CD4-positive, alpha-beta memory T cell (primary cell): ENCODE results near the gene AP4S1. TPM values are rescaled to one million over a fixed set of nuclear protein-coding genes. Genes with fewer than 3 reads are reported as not detected.

ENCODE experiments used
- CTCF ChIA-PET: fragments of 350-600 bp; sonication (Branson Sonifier 250); formaldehyde crosslinking; loops from one replicate; lab custom pipeline; 2021; ENCODE audit warnings: inconsistent platforms; ENCODE audit not compliant: partially characterized antibody; lab: Charles Lee
- POLR2A ChIA-PET: fragments of 350-600 bp; sonication (Branson Sonifier 250); formaldehyde crosslinking; loops from one replicate; lab custom pipeline; 2021; ENCODE audit not compliant: partially characterized antibody; lab: Charles Lee
- DNase-seq, 5 donors: peaks; one replicate each; pipeline versions ENCODE4 v3.0.0 to v3.0.0-alpha.2; 2020 to 2022; ENCODE audit warnings: mixed read lengths in 1 of 5
- H3K27ac ChIP-seq: one replicate; pipeline ENCODE4 v1.7.0; 2013; ENCODE audit warnings: low read depth, low read length
- H3K27me3 ChIP-seq: 2 replicates; pipeline ENCODE4 v1.7.0; 2013; ENCODE audit warnings: mild to moderate bottlenecking, low read length, moderate library complexity; ENCODE audit not compliant: insufficient read depth
- H3K36me3 ChIP-seq: 2 replicates; pipeline ENCODE4 v1.7.0; 2013; ENCODE audit warnings: mild to moderate bottlenecking, low read length, moderate library complexity; ENCODE audit not compliant: insufficient read depth
- H3K4me1 ChIP-seq: 2 replicates; pipeline ENCODE4 v1.7.0; 2013; ENCODE audit warnings: mild to moderate bottlenecking, low read length, moderate library complexity; ENCODE audit not compliant: insufficient read depth
- H3K4me3 ChIP-seq, 2 donors: one replicate each; pipeline ENCODE4 v1.7.0; 2013; ENCODE audit warnings: low read length in 2 of 2, mild to moderate bottlenecking in 1 of 2
- H3K9me3 ChIP-seq, 2 donors: one replicate each; pipeline ENCODE4 v1.7.0; 2013; ENCODE audit warnings: low read length in 2 of 2, control low read depth in 1 of 2; ENCODE audit not compliant: control insufficient read depth in 1 of 2
- H3K27ac Mint-ChIP-seq, 7 donors: one replicate each; pipeline ENCODE4 v1.8.0; 2020 to 2021; ENCODE audit warnings: mixed read lengths in 7 of 7, mild to moderate bottlenecking in 6 of 7, inconsistent platforms in 3 of 7, moderate library complexity in 3 of 7
- H3K27me3 Mint-ChIP-seq, 2 donors: one replicate each; pipeline ENCODE4 v1.8.0; 2020 to 2021; ENCODE audit warnings: mixed read lengths in 2 of 2
- H3K36me3 Mint-ChIP-seq, 2 donors: one replicate each; pipeline ENCODE4 v1.8.0; 2020 to 2021; ENCODE audit warnings: mixed read lengths in 2 of 2, inconsistent platforms in 1 of 2, mild to moderate bottlenecking in 1 of 2
- H3K4me1 Mint-ChIP-seq, 4 donors: one replicate each; pipeline ENCODE4 v1.8.0; 2020 to 2021; ENCODE audit warnings: mixed read lengths in 4 of 4, mild to moderate bottlenecking in 1 of 4
- H3K4me3 Mint-ChIP-seq, 8 donors: one replicate each; pipeline ENCODE4 v1.8.0; 2020 to 2021; ENCODE audit warnings: mixed read lengths in 8 of 8, mild to moderate bottlenecking in 7 of 8, moderate library complexity in 6 of 8, inconsistent platforms in 3 of 8
- H3K9me3 Mint-ChIP-seq, 8 donors: one replicate each; pipeline ENCODE4 v1.8.0; 2020 to 2021; ENCODE audit warnings: mixed read lengths in 8 of 8, mild to moderate bottlenecking in 5 of 8, inconsistent platforms in 3 of 8, moderate library complexity in 1 of 8
- intact Hi-C: fragments of 100-400 bp; cut with micrococcal nuclease; formaldehyde crosslinking; loops from one replicate; pipeline ENCODE4 v1.15.1; 2023
- polyA plus RNA-seq, 2 donors: library from polyadenylated mRNA; unstranded; fragments of 300-500 nt; fragmentation: Illumina TruSeq; gene quantifications; one replicate each; pipeline ENCODE4 v1.2.3, GENCODE V29; 2021
- total RNA-seq, 2 experiments: library from RNA; stranded (reverse); gene quantifications; one replicate each; pipeline ENCODE4 v1.2.3, GENCODE V29; 2021

AP4S1 gene
- total and polyA plus RNA-seq, 4 experiments from 2014 or later: 4.8 to 22.6 (median 11.4) TPM

DNA sequence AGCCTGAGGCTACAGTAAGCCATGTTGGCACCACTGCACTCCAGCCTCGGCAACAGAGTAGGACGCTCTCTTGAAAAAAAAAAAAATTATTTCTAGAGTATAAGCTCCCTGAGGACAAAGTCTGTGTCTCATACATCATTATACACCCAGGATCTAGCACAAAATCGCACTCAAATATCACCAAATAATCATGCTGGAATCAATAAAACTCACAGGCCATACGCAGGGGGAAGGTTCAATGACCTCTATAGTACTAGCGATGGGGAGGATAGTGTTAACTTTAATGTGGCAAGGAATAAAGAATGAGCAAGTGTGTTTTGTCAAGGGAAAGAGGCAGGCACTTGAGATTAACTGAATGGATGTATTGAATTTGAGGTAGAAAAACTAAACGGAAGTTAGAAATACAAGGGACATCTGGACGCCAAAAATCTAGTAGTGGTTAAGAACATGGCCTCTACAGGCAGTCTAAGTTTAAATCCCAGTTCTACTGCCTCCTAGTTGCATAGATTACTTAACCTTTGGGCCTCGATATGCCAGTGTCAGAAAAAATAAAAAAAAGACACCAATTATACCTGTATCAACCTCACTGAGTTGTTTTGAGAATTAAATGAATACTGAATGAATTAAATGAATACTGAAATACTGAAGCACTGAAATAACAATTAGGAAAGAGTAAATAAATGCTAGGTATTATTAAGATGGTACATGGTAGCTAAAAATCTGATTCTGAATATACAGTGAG is 4.4 kb upstream of the AP4S1 start:
- peak overlapping the region in 2 of 7 donors; percentile 43 to 82 for H3K27ac Mint-ChIP-seq
- H3K4me1 Mint-ChIP-seq: peaks cover 29 to 55% (median 40%) of the 10 kb centered on the region in 4 donors
- Histone ChIP-seq H3K9me3 (no peaks in the 10 kb centered on the region), H3K4me1 (peaks cover 23% of the 10 kb centered on the region), H3K4me3 (no peak overlapping the region), H3K27me3 (no peaks in the 10 kb centered on the region), H3K36me3 (no peaks in the 10 kb centered on the region), H3K27ac (no peak overlapping the region)
- peaks cover 9 to 24% of the 10 kb centered on the region in 2 donors for H3K36me3 Mint-ChIP-seq
- POLR2A ChIA-PET: interaction anchor here (0.7 kb wide), 1 partner anchor 187 kb away, joined by 3 read pairs; the partner anchor contains the start of gene HECTD1
- CTCF ChIA-PET: no interaction called here
- peak overlapping the region in 1 of 8 donors; percentile 1 for H3K4me3 Mint-ChIP-seq
- no peaks in the 10 kb centered on the region for H3K27me3 Mint-ChIP-seq
- intact Hi-C loops: loop anchor here (2.0 kb wide), 1 partner anchor 40 kb away; no protein-coding TSS in a partner anchor
- no peaks in the 10 kb centered on the region for H3K9me3 Mint-ChIP-seq
- no peak for DNase-seq

- H3K27ac Mint-ChIP-seq: peak overlapping the region in 3 of 7 donors; percentile 0 to 68 (median 43)
These were observed 3.9 kb upstream of the AP4S1 start for GRCh38 chr14:31021576-31021949.

DNA sequence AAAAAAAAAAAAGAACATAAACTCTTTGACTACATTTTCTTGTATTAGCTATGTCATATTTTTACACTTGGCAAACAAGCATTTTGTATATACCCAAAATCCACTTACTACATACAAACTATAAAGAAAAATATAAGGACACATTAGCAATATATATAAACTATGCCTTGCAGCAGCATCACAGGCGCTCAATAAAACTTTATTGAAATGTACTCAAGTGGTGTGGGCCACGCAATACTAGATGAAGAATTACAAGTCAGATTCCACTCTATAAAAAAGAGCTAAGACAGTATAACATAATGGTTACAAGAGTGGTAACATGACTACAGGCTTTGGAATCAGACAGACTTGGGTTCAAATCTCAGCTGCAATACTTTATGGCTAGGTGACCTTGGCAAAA is 3.1 kb upstream of the AP4S1 start:
- ChIA-PET POLR2A (no interaction called here), CTCF (no interaction called here)
- H3K27me3 Mint-ChIP-seq: no peaks in the 10 kb centered on the region
- H3K36me3 ChIP-seq: no peaks in the 10 kb centered on the region
- DNase-seq: no peak
- peak overlapping the region in 2 of 7 donors; percentile 32 to 36 for H3K27ac Mint-ChIP-seq
- peaks cover 28% of the 10 kb centered on the region for H3K4me1 ChIP-seq
- no peaks in the 10 kb centered on the region for H3K9me3 ChIP-seq
- intact Hi-C loops: no loop called here
- no peak overlapping the region for H3K4me3 ChIP-seq
- H3K4me1 Mint-ChIP-seq: peaks cover 35 to 62% (median 45%) of the 10 kb centered on the region in 4 donors
- no peak overlapping the region for H3K27ac ChIP-seq
- no peaks in the 10 kb centered on the region for H3K27me3 ChIP-seq
- H3K4me3 Mint-ChIP-seq: no peak overlapping the region
- H3K36me3 Mint-ChIP-seq: peaks cover 9 to 29% of the 10 kb centered on the region in 2 donors
- no peaks in the 10 kb centered on the region for H3K9me3 Mint-ChIP-seq

More at GRCh38 chr14:31021576-31021949, 3.9 kb upstream of the AP4S1 start:
- no peaks in the 10 kb centered on the region for H3K9me3 ChIP-seq
- intact Hi-C loops: loop anchor here (2.0 kb wide), 1 partner anchor 41 kb away; no protein-coding TSS in a partner anchor
- no peak for DNase-seq
- Mint-ChIP-seq H3K36me3 (peaks cover 9 to 26% of the 10 kb centered on the region in 2 donors), H3K9me3 (no peaks in the 10 kb centered on the region), H3K4me1 (peaks cover 29 to 54% (median 38%) of the 10 kb centered on the region in 4 donors), H3K4me3 (peak overlapping the region in 2 of 8 donors; percentile 1 to 3), H3K27me3 (no peaks in the 10 kb centered on the region)
- CTCF ChIA-PET: no interaction called here
- no peak overlapping the region for H3K27ac ChIP-seq
- POLR2A ChIA-PET: no interaction called here
- H3K4me1 ChIP-seq: peaks cover 23% of the 10 kb centered on the region
- no peaks in the 10 kb centered on the region for H3K27me3 ChIP-seq
- no peaks in the 10 kb centered on the region for H3K36me3 ChIP-seq
- H3K4me3 ChIP-seq: no peak overlapping the region

DNA sequence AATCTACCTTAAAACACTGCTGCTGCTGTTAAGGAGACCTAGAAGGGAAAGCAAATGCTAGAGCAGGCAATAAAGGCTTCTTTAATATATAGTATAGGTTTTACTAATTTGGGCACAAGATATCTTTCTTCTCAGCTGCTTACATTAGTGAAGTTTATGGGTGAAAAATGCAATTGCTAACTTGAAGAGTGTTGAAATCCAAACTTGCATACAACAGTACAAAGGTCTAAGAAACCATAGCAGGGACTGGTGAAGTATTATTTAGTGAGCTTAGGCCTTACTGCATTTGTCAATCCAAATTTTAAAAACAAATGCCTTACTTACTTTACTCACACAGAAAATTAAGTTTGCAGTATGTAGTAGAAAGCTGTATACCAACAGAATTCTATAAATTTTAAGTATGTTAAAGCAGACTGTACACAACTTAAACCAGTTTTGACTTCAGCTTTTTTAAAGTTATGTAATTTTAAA is 1.4 kb upstream of the AP4S1 start:
- ChIA-PET CTCF (interaction anchor here (1.0 kb wide), 1 partner anchor 59 kb away, joined by 3 read pairs; no protein-coding TSS in a partner anchor), POLR2A (interaction anchor here (1.1 to 4.0 kb wide), 4 partner anchors 100 to 402 kb away, joined by 3 to 68 read pairs (median 6); partner anchors contain the start of gene HECTD1)
- no peaks in the 10 kb centered on the region for H3K36me3 ChIP-seq
- peak overlapping the region; percentile 95 for H3K27ac ChIP-seq
- no peaks in the 10 kb centered on the region for H3K27me3 ChIP-seq
- H3K27ac Mint-ChIP-seq: peak overlapping the region in 6 of 7 donors; percentile 17 to 83 (median 70)
- peaks cover 34 to 61% (median 43%) of the 10 kb centered on the region in 4 donors for H3K4me1 Mint-ChIP-seq
- intact Hi-C loops: loop anchor here (2.0 kb wide), 1 partner anchor 537 kb away; the partner anchor contains the start of gene NUBPL
- no peak overlapping the region for H3K4me3 ChIP-seq
- H3K27me3 Mint-ChIP-seq: no peaks in the 10 kb centered on the region
- H3K36me3 Mint-ChIP-seq: peaks cover 6 to 24% of the 10 kb centered on the region in 2 donors
- DNase-seq: no peak
- H3K9me3 Mint-ChIP-seq: no peaks in the 10 kb centered on the region
- H3K4me3 Mint-ChIP-seq: peak overlapping the region; percentile 46 to 94 (median 88)
- H3K4me1 ChIP-seq: peaks cover 30% of the 10 kb centered on the region
- H3K9me3 ChIP-seq: no peaks in the 10 kb centered on the region

- Histone ChIP-seq H3K4me3 (peak overlapping the region; percentile 64 to 66), H3K27ac (peak overlapping the region; percentile 95), H3K27me3 (no peaks in the 10 kb centered on the region), H3K36me3 (no peaks in the 10 kb centered on the region), H3K9me3 (no peaks in the 10 kb centered on the region), H3K4me1 (peaks cover 30% of the 10 kb centered on the region)
- Mint-ChIP-seq H3K27me3 (no peaks in the 10 kb centered on the region), H3K4me3 (peak overlapping the region; percentile 87 to 99 (median 92)), H3K4me1 (peaks cover 37 to 59% (median 45%) of the 10 kb centered on the region in 4 donors), H3K9me3 (no peaks in the 10 kb centered on the region), H3K36me3 (peaks cover 6 to 24% of the 10 kb centered on the region in 2 donors), H3K27ac (peak overlapping the region; percentile 83 to 97 (median 95))
- ChIA-PET POLR2A (interaction anchor here (1.1 to 4.0 kb wide), 7 partner anchors 99 to 403 kb away, joined by 3 to 68 read pairs (median 12); partner anchors contain the start of genes HEATR5A, HECTD1 and SCFD1), CTCF (interaction anchor here (1.0 kb wide), 1 partner anchor 58 kb away, joined by 3 read pairs; no protein-coding TSS in a partner anchor)
- peak in 1 of 5 donors; percentile 0 for DNase-seq
- intact Hi-C loops: loop anchor here (1.0 to 5.0 kb wide), 4 partner anchors 58 to 1053 kb away; partner anchors contain the start of genes ARHGAP5, HEATR5A and NUBPL
These were observed 677 bp upstream of the AP4S1 start for GRCh38 chr14:31024577-31025366.

GRCh38 chr14:31026077-31026449 is 614 bp downstream of the AP4S1 start, which contains the start of gene STRN3:
TSS of gene STRN3 (minus strand) at chr14:31026379. CDS start at chr14:31026185, 194 bp downstream.
- Histone ChIP-seq H3K9me3 (no peaks in the 10 kb centered on the region), H3K27me3 (no peaks in the 10 kb centered on the region), H3K36me3 (no peaks in the 10 kb centered on the region), H3K27ac (peak within 1 kb of the TSS; percentile 95), H3K4me3 (peak within 1 kb of the TSS; percentile 66 to 87), H3K4me1 (peaks cover 31% of the 10 kb centered on the region)
- no peaks in the 10 kb centered on the region for H3K9me3 Mint-ChIP-seq
- H3K4me1 Mint-ChIP-seq: peaks cover 40 to 64% (median 46%) of the 10 kb centered on the region in 4 donors
- DNase-seq: no peak
- H3K4me3 Mint-ChIP-seq: peak within 1 kb of the TSS; percentile 93 to 100 (median 98)
- ChIA-PET POLR2A (interaction anchor here (0.8 to 4.0 kb wide), 15 partner anchors 8 to 1177 kb away, joined by 3 to 68 read pairs (median 4); partner anchors contain the start of genes HEATR5A, HECTD1, NUBPL and RNU6-8), CTCF (interaction anchor here (0.7 to 1.9 kb wide), 7 partner anchors 12 to 429 kb away, joined by 3 to 5 read pairs (median 3); no protein-coding TSS in a partner anchor)
- H3K27me3 Mint-ChIP-seq: no peaks in the 10 kb centered on the region
- intact Hi-C loops: loop anchor here (1.0 to 5.0 kb wide), 5 partner anchors 56 to 1051 kb away; partner anchors contain the start of gene ARHGAP5
- peaks cover 6 to 21% of the 10 kb centered on the region in 2 donors for H3K36me3 Mint-ChIP-seq
- peak within 1 kb of the TSS; percentile 96 to 99 (median 99) for H3K27ac Mint-ChIP-seq
